H1 (cell line): Measurements from ENCODE around the gene RUNX1. TPM values are rescaled to one million over a fixed set of nuclear protein-coding genes. Genes with fewer than 3 reads are reported as not detected.

Source experiments
- CTCF ChIA-PET: fragments of 300-600 bp; sonication (Branson Sonifier 250); formaldehyde crosslinking; loops from one replicate; lab custom pipeline; 2021; ENCODE audit not compliant: partially characterized antibody; lab: Charles Lee
- POLR2A ChIA-PET: fragments of 300-600 bp; sonication (Branson Sonifier 250); formaldehyde crosslinking; loops from one replicate; lab custom pipeline; 2021; ENCODE audit warnings: inconsistent platforms; ENCODE audit not compliant: partially characterized antibody; lab: Charles Lee
- DNase-seq, 2 experiments: peaks; one replicate each; pipeline versions ENCODE4 v3.0.0 to v3.0.0-alpha.2; 2010 to 2022; ENCODE audit warnings: low spot score in 2 of 2, low read depth in 1 of 2, mixed read lengths in 1 of 2
- FAIRE-seq: peaks from 2 replicates; lab custom pipeline; 2011; peaks lifted over from hg19 to GRCh38; lab: Jason Lieb, UNC
- H2AFZ ChIP-seq: 2 replicates; pipeline ENCODE4 v1.8.1; 2012; ENCODE audit warnings: low read length, inconsistent platforms
- H2AK5ac ChIP-seq: 2 replicates; pipeline ENCODE4 v1.6.1; 2013; ENCODE audit warnings: low read depth, low read length
- H2BK120ac ChIP-seq: replicated peaks from 2 replicates; pipeline ENCODE3; 2013; ENCODE audit warnings: low read depth, low read length, inconsistent platforms
- H2BK12ac ChIP-seq: 2 replicates; pipeline ENCODE4 v1.6.1; 2013; ENCODE audit warnings: low read depth, low read length
- H2BK15ac ChIP-seq: 2 replicates; pipeline ENCODE4 v1.6.1; 2013; ENCODE audit warnings: low read length
- H2BK20ac ChIP-seq: 2 replicates; pipeline ENCODE4 v1.6.1; 2013; ENCODE audit warnings: low read length
- H2BK5ac ChIP-seq: 2 replicates; pipeline ENCODE4 v1.6.1; 2013; ENCODE audit warnings: low read depth, low read length
- H3K14ac ChIP-seq: 2 replicates; pipeline ENCODE4 v1.6.1; 2013; ENCODE audit warnings: inconsistent platforms; ENCODE audit not compliant: insufficient read length
- H3K18ac ChIP-seq: 2 replicates; pipeline ENCODE4 v1.6.1; 2013; ENCODE audit warnings: low read length; ENCODE audit errors: extremely low read depth
- H3K23ac ChIP-seq: 2 replicates; pipeline ENCODE4 v1.6.1; 2013; ENCODE audit warnings: inconsistent platforms; ENCODE audit not compliant: insufficient read length
- H3K23me2 ChIP-seq: 2 replicates; pipeline ENCODE4 v1.6.1; 2013; ENCODE audit warnings: low read depth, low read length
- H3K27ac ChIP-seq: 2 replicates; pipeline ENCODE4 v1.6.1; 2011; ENCODE audit warnings: low read depth, low read length, inconsistent platforms
- H3K27me3 ChIP-seq, 4 experiments: replicated peaks in 1 of 4; 1 replicate in 1 of 4; 2 replicates in 3 of 4; pipeline versions ENCODE4 v1.6.1 to v1.8.1; 2011 to 2013; ENCODE audit warnings: low read length in 3 of 4, mild to moderate bottlenecking in 3 of 4, inconsistent platforms in 2 of 4, mixed read lengths in 2 of 4, moderate library complexity in 1 of 4; ENCODE audit not compliant: control insufficient read depth in 3 of 4, insufficient read depth in 3 of 4; ENCODE audit errors: extremely low read depth in 1 of 4
- H3K36me3 ChIP-seq, 4 experiments: 2 replicates each; pipeline versions ENCODE4 v1.6.1 to v1.8.1; 2011 to 2013; ENCODE audit warnings: mild to moderate bottlenecking in 4 of 4, low read length in 3 of 4, moderate library complexity in 2 of 4, control low read depth in 1 of 4, inconsistent platforms in 1 of 4; ENCODE audit not compliant: insufficient read depth in 4 of 4, control insufficient read depth in 2 of 4
- H3K4ac ChIP-seq: replicated peaks from 2 replicates; pipeline ENCODE3; 2013; ENCODE audit warnings: low read length, low read depth, mixed read lengths, inconsistent platforms; ENCODE audit not compliant: insufficient read length
- H3K4me1 ChIP-seq, 4 experiments: replicated peaks in 1 of 4; 1 replicate in 1 of 4; 2 replicates in 3 of 4; pipeline versions ENCODE4 v1.6.1 to v1.8.1; 2011 to 2013; ENCODE audit warnings: low read length in 3 of 4, inconsistent platforms in 2 of 4, mixed read lengths in 1 of 4; ENCODE audit not compliant: insufficient read depth in 4 of 4, control insufficient read depth in 3 of 4
- H3K4me2 ChIP-seq, 2 experiments: 2 replicates each; pipeline versions ENCODE4 v1.6.1 to v1.8.1; 2011 to 2013; ENCODE audit warnings: low read depth in 2 of 2, low read length in 2 of 2, control low read depth in 1 of 2, inconsistent platforms in 1 of 2, mild to moderate bottlenecking in 1 of 2; ENCODE audit not compliant: insufficient read depth in 1 of 2
- H3K4me3 ChIP-seq, 4 experiments: fragments of 200-600, 300-600 bp in 1 of 4; sonication (generic), shearing (Covaris generic), sonication (Bioruptor Twin) in 1 of 4; 2 replicates each; pipeline versions ENCODE4 v1.5.1 to v1.8.1; 2011 to 2016; ENCODE audit warnings: low read length in 4 of 4, low read depth in 3 of 4, control low read depth in 2 of 4, inconsistent platforms in 2 of 4, mild to moderate bottlenecking in 2 of 4, mixed read lengths in 1 of 4, moderate library complexity in 1 of 4; ENCODE audit not compliant: insufficient read depth in 2 of 4; ENCODE audit errors: extremely low read depth in 1 of 4
- H3K56ac ChIP-seq: replicated peaks from 2 replicates; pipeline ENCODE3; 2013; ENCODE audit warnings: low read depth, mild to moderate bottlenecking, mixed read lengths, low read length, inconsistent platforms; ENCODE audit not compliant: insufficient read length
- H3K79me1 ChIP-seq: 2 replicates; pipeline ENCODE4 v1.6.1; 2013; ENCODE audit warnings: low read depth, low read length, control low read depth
- H3K79me2 ChIP-seq, 2 experiments: 2 replicates each; pipeline versions ENCODE4 v1.6.1 to v1.8.1; 2012 to 2013; ENCODE audit warnings: low read length in 2 of 2, mild to moderate bottlenecking in 2 of 2, inconsistent platforms in 1 of 2; ENCODE audit not compliant: insufficient read depth in 2 of 2, control insufficient read depth in 1 of 2
- H3K9ac ChIP-seq, 4 experiments: replicated peaks in 1 of 4; 1 replicate in 1 of 4; 2 replicates in 3 of 4; pipeline versions ENCODE4 v1.6.1 to v1.8.1; 2011 to 2013; ENCODE audit warnings: low read depth in 3 of 4, low read length in 3 of 4, control low read depth in 2 of 4, mild to moderate bottlenecking in 2 of 4, moderate library complexity in 2 of 4, inconsistent platforms in 1 of 4; ENCODE audit errors: extremely low read depth in 1 of 4
- H3K9me3 ChIP-seq, 2 experiments: 2 replicates each; pipeline versions ENCODE4 v1.6.1 to v1.8.1; 2012 to 2013; ENCODE audit warnings: mild to moderate bottlenecking in 2 of 2, moderate library complexity in 2 of 2, control low read depth in 1 of 2, inconsistent platforms in 1 of 2, low read depth in 1 of 2, low read length in 1 of 2, mixed read lengths in 1 of 2; ENCODE audit not compliant: insufficient read depth in 2 of 2
- H4K20me1 ChIP-seq, 2 experiments: replicated peaks in 1 of 2; 2 replicates each; pipeline versions ENCODE3 to v1.8.1; 2011 to 2013; ENCODE audit warnings: inconsistent platforms in 2 of 2, low read length in 2 of 2, mild to moderate bottlenecking in 1 of 2; ENCODE audit not compliant: insufficient read depth in 2 of 2, control insufficient read depth in 1 of 2
- H4K5ac ChIP-seq: 2 replicates; pipeline ENCODE4 v1.6.1; 2013; ENCODE audit warnings: low read length, low read depth, mixed read lengths, inconsistent platforms; ENCODE audit not compliant: insufficient read length
- H4K8ac ChIP-seq: 2 replicates; pipeline ENCODE4 v1.8.0; 2013; ENCODE audit warnings: mild to moderate bottlenecking, moderate library complexity, low read length, inconsistent platforms; ENCODE audit not compliant: insufficient read depth; ENCODE audit errors: extremely low read depth
- H4K91ac ChIP-seq: replicated peaks from 2 replicates; pipeline ENCODE3; 2013; ENCODE audit warnings: low read length, mixed read lengths, inconsistent platforms; ENCODE audit not compliant: insufficient read length
- ATF3 ChIP-seq: IDR thresholded peaks from 2 replicates; pipeline ENCODE4 v1.6.1; 2011; ENCODE audit warnings: low read depth, mild to moderate bottlenecking, low read length; ENCODE audit not compliant: insufficient read depth
- BACH1 ChIP-seq: IDR thresholded peaks from 2 replicates; pipeline ENCODE4 v1.6.1; 2012; ENCODE audit warnings: low read length, improper control_type of control experiment
- BRCA1 ChIP-seq: IDR thresholded peaks from 2 replicates; pipeline ENCODE4 v1.6.1; 2012; ENCODE audit warnings: low read depth, low read length, improper control_type of control experiment
- SP2 ChIP-seq: IDR thresholded peaks from 2 replicates; pipeline ENCODE4 v1.6.1; 2012; ENCODE audit warnings: mild to moderate bottlenecking, low read length, inconsistent platforms
- SP4 ChIP-seq: IDR thresholded peaks from 2 replicates; pipeline ENCODE4 v1.6.1; 2012; ENCODE audit warnings: low read length, inconsistent platforms
- TAF1 ChIP-seq: IDR thresholded peaks from 2 replicates; pipeline ENCODE4 v1.6.1; 2011; ENCODE audit warnings: mild to moderate bottlenecking, low read depth, low read length
- ZNF274 ChIP-seq: IDR thresholded peaks from 2 replicates; pipeline ENCODE4 v1.7.0; 2012; ENCODE audit warnings: low read length, borderline replicate concordance; ENCODE audit errors: extremely low read depth
- WGBS, 2 experiments: shearing (Covaris generic) in 1 of 2; methylation state at CpG; one replicate each; pipeline versions ENCODE4 v1.1.6 to v1.1.7; 2013 to 2015; ENCODE audit warnings: low lambda C conversion rate in 2 of 2, mixed read lengths in 2 of 2, inconsistent platforms in 1 of 2, low coverage in 1 of 2, missing lambda C conversion rate in 1 of 2; ENCODE audit not compliant: insufficient replicate concordance in 2 of 2, insufficient coverage in 1 of 2, insufficient read length in 1 of 2; ENCODE audit errors: extremely low coverage in 1 of 2, missing lambda C conversion rate in 1 of 2; 5-methylcytosine and 5-hydroxymethylcytosine counted together
- polyA plus RNA-seq, 7 experiments: library from polyadenylated mRNA; depleted of rRNA in 3 of 7; stranded (reverse) in 5 of 7; unstranded in 2 of 7; fragments of >200 nt in 5 of 7; fragments of 200-250 nt in 2 of 7; gene quantifications; 1 replicate in 5 of 7; 2 replicates in 1 of 7; 4 replicates in 1 of 7; pipeline versions ENCODE4 v1.2.1 to v1.2.3, GENCODE V29; 2011 to 2013; ENCODE audit warnings: missing spikeins in 2 of 7, mixed read lengths in 2 of 7
- total RNA-seq: library from RNA; stranded (reverse); fragmentation: NEBNext Ultra II Directional; extraction: Animal tissue kit (Norgen Biotek cat#: 25700); gene quantifications from 2 replicates; pipeline ENCODE4 v1.2.1, GENCODE V29; 2021
- TF ChIP-seq, protein P1 (sequence below), 3 experiments: IDR thresholded peaks; 1 replicate in 2 of 3; 2 replicates in 1 of 3; pipeline versions ENCODE4 v1.5.1 to v1.6.1; 2011; ENCODE audit warnings: low read length in 3 of 3, mild to moderate bottlenecking in 3 of 3, inconsistent platforms in 2 of 3, low read depth in 1 of 3, moderate library complexity in 1 of 3; ENCODE audit not compliant: insufficient read depth in 1 of 3; ENCODE audit errors: control extremely low read depth in 1 of 3

The RUNX1 gene
- total and polyA plus RNA-seq, 2 of the 8 experiments (the other 6 are each of a cell fraction or from before 2014, with no cell fraction given) = 0.20 to 0.60 TPM

DNA sequence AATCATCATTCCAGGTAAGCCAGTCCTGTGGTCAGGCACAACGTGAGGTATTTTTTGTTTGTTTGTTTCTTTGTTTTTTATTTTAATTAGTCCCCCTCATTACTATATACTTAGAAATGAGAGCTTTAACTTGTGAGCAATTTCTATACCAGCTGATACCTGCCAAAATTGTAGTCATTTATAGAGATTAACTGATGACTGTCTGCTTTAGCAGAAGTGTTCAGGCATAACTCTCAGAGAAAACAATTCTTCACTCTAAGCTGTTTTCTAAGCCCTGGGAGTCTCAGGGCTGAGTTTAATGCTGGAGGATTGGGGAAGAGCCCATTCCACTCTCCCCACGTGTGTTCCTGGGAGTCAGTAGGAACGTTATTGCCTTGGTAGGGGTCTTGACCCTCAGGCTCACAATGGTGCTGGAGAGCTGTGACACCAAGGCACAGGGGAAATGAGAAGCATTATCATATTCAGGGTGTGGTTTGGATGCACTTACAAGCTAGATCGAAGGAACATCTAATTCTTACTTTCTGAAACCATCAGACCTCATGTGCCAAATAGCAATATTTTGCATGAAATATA lies 212.1 kb downstream of the RUNX1 start:
- Histone ChIP-seq H3K56ac (no peak overlapping the region), H2BK12ac (0 out of 2 replicates have a peak overlapping the region, but pooled peaks have one; percentile 55), H3K27ac (no peak overlapping the region), H2BK5ac (no peak overlapping the region), H3K79me1 (no peaks in the 10 kb centered on the region), H3K4me1 (peaks cover 7 to 28% (median 13%) of the 10 kb centered on the region in 4 experiments), H4K20me1 (no peaks in the 10 kb centered on the region), H3K4me3 (no peak overlapping the region), H2BK20ac (peak overlapping the region; percentile 73; the same call in 1 of the 2 replicates), H3K9ac (no peak overlapping the region), H4K5ac (no peak overlapping the region), H4K8ac (no peak overlapping the region), H3K4me2 (no peak overlapping the region), H3K18ac (no peak overlapping the region), H3K27me3 (no peaks in the 10 kb centered on the region), H3K14ac (no peak overlapping the region), H2BK15ac (peak overlapping the region; percentile 88; the same call in 1 of the 2 replicates), H3K23me2 (no peaks in the 10 kb centered on the region), H4K91ac (no peak overlapping the region), H2AFZ (no peak overlapping the region), H3K9me3 (no peaks in the 10 kb centered on the region), H2AK5ac (no peak overlapping the region), H3K23ac (no peak overlapping the region), H3K79me2 (no peaks in the 10 kb centered on the region), H2BK120ac (no peak overlapping the region), H3K36me3 (no peaks in the 10 kb centered on the region), H3K4ac (no peak overlapping the region)
- ChIA-PET CTCF (interaction anchor here (0.6 to 1.0 kb wide), 4 partner anchors 18 to 109 kb away, joined by 3 to 4 read pairs (median 3); no protein-coding TSS in a partner anchor), POLR2A (interaction anchor here (0.6 to 1.2 kb wide), 2 partner anchors 52 to 75 kb away, joined by 3 read pairs; no protein-coding TSS in a partner anchor)
- no peak for FAIRE-seq
- 82% methylated on average over 4 of the region's 4 CpGs; no CpG with 5 or more reads in 1 of the 2 experiments for WGBS, 2 experiments
- no peak for DNase-seq
- no peak for TF ChIP-seq SP4
- TF ChIP-seq TAF1 = no peak
- TF ChIP-seq BACH1 = no peak
- TF ChIP-seq ZNF274 = no peak
- no peak for TF ChIP-seq ATF3
- no peak for TF ChIP-seq BRCA1
- TF ChIP-seq, protein P1, sequence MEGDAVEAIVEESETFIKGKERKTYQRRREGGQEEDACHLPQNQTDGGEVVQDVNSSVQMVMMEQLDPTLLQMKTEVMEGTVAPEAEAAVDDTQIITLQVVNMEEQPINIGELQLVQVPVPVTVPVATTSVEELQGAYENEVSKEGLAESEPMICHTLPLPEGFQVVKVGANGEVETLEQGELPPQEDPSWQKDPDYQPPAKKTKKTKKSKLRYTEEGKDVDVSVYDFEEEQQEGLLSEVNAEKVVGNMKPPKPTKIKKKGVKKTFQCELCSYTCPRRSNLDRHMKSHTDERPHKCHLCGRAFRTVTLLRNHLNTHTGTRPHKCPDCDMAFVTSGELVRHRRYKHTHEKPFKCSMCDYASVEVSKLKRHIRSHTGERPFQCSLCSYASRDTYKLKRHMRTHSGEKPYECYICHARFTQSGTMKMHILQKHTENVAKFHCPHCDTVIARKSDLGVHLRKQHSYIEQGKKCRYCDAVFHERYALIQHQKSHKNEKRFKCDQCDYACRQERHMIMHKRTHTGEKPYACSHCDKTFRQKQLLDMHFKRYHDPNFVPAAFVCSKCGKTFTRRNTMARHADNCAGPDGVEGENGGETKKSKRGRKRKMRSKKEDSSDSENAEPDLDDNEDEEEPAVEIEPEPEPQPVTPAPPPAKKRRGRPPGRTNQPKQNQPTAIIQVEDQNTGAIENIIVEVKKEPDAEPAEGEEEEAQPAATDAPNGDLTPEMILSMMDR (IDR thresholded peaks at IDR 0.05; ENCODE audit: control extremely low read depth in 1 of 3, insufficient read depth in 1 of 3, low read depth in 1 of 3, low read length in 3 of 3) = no peak
- TF ChIP-seq SP2 = no peak
